Ovary (tissue), 9 donors: ENCODE data around the gene AMIGO1. TPM values are rescaled to one million over a fixed set of nuclear protein-coding genes. Genes with fewer than 3 reads are reported as not detected.

Experiments used
- DNase-seq, 5 donors: peaks; one replicate each; pipeline ENCODE4 v3.0.0-alpha.2; 2019 to 2020
- H3K27ac ChIP-seq, 2 donors: fragments of 200-600 bp; one replicate each; pipeline versions ENCODE4 v1.5.1 to v1.8.0; 2019 to 2022
- H3K27me3 ChIP-seq: fragments of 200-600 bp; one replicate; pipeline ENCODE4 v1.8.0; 2022
- H3K36me3 ChIP-seq: fragments of 200-600 bp; sonication (generic); one replicate; pipeline ENCODE4 v1.5.1; 2019
- H3K4me1 ChIP-seq: one replicate; pipeline ENCODE4 v1.8.1; 2013; ENCODE audit warnings: mild to moderate bottlenecking, moderate library complexity; ENCODE audit not compliant: insufficient read depth
- H3K4me3 ChIP-seq: fragments of 200-600 bp; sonication (generic); one replicate; pipeline ENCODE4 v1.5.1; 2017
- H3K9me3 ChIP-seq, 2 donors: fragments of 200-600 bp in 1 of 2; sonication (generic) in 1 of 2; one replicate each; pipeline versions ENCODE4 v1.5.1 to v1.8.1; 2013 to 2019; ENCODE audit warnings: mild to moderate bottlenecking in 1 of 2, moderate library complexity in 1 of 2
- CTCF ChIP-seq, 3 donors: fragments of 450-650 bp in 2 of 3; fragments of 200-600 bp in 1 of 3; IDR thresholded peaks; one replicate each; pipeline versions ENCODE4 v1.5.1 to v1.8.0; 2016 to 2022; ENCODE audit warnings: antibody characterized with exemption in 3 of 3, mild to moderate bottlenecking in 1 of 3
- EP300 ChIP-seq: sonication (generic); formaldehyde crosslinking; IDR thresholded peaks from one replicate; pipeline ENCODE4 v1.6.1; 2017; ENCODE audit warnings: antibody characterized with exemption
- POLR2A ChIP-seq: fragments of 450-650 bp; IDR thresholded peaks from one replicate; pipeline ENCODE4 v1.6.1; 2017; ENCODE audit warnings: antibody characterized with exemption, mild to moderate bottlenecking, moderate library complexity
- WGBS, 3 donors: extraction: QIAGEN DNeasy Blood & Tissue Kit in 1 of 3; methylation state at CpG; one replicate each; pipeline versions ENCODE4 v1.1.5 to v1.1.7; 2013 to 2017; 5-methylcytosine and 5-hydroxymethylcytosine counted together
- intact Hi-C, 4 donors: fragments of 100-400 bp; cut with DNase I; formaldehyde crosslinking; loops; one replicate each; pipeline versions ENCODE4 v1.11.0 to v1.15.1; 2022 to 2023
- polyA plus RNA-seq, 2 donors: library from polyadenylated mRNA; stranded (reverse); fragments of 200-250 nt in 1 of 2; fragments of 350-450 nt in 1 of 2; fragmentation: Illumina TruSeq in 1 of 2; extraction: RNeasy Lipid Tissue Mini Kit (QIAGEN cat#74804) in 1 of 2; gene quantifications; one replicate each; pipeline ENCODE4 v1.2.3, GENCODE V29; 2013 to 2014
- total RNA-seq, 7 donors: library from RNA; depleted of rRNA in 2 of 7; stranded (reverse); fragments of >200 nt in 2 of 7; fragmentation: NEBNext Ultra II Directional in 3 of 7; extraction: Animal tissue kit (Norgen Biotek cat#: 25700) in 3 of 7; gene quantifications; one replicate each; pipeline versions ENCODE4 v1.1.0 to v1.2.4, GENCODE V29; 2016 to 2023
- donor health status: DM: no; HTN: no; CAD: no; lungs with moderate emphysema.
- donor health status: DM: no; HTN: no; CAD: no.
- donor health status: Bipolar disorder and iron deficiency.
- donor health status: DM: yes; HTN: yes; CAD: no.
- donor health status: DM: no; HTN: no; CAD: no.
- donor health status: DM: yes; HTN: yes; CAD: no.

Gene AMIGO1
- total and polyA plus RNA-seq, 9 donors = 6.3 to 18.0 (median 10.8) TPM

- TF ChIP-seq CTCF (IDR thresholded peaks at IDR 0.05) = no peak
- no peak for TF ChIP-seq POLR2A
- no peak for TF ChIP-seq EP300
- intact Hi-C loops = no loop called here
- Histone ChIP-seq H3K27me3 (no peaks in the 10 kb centered on the region), H3K27ac (no peak overlapping the region), H3K4me1 (peaks cover 15% of the 10 kb centered on the region), H3K9me3 (no peaks in the 10 kb centered on the region), H3K36me3 (no peaks in the 10 kb centered on the region), H3K4me3 (no peak overlapping the region)
- 67 to 70% (median 70%) methylated on average over 5 of the region's 5 CpGs for WGBS, 3 donors
- DNase-seq = no peak
Observed at GRCh38 chr1:109503935-109504334, 5.6 kb downstream of the AMIGO1 start.

GRCh38 chr1:109502364-109502851 lies 7.1 kb downstream of the AMIGO1 start:
- no peak for TF ChIP-seq POLR2A
- TF ChIP-seq EP300 = no peak
- no peak for TF ChIP-seq CTCF (IDR thresholded peaks at IDR 0.05)
- H3K4me3 ChIP-seq = no peak overlapping the region
- no peak for DNase-seq
- peaks cover 19% of the 10 kb centered on the region for H3K4me1 ChIP-seq
- intact Hi-C loops = no loop called here
- no peaks in the 10 kb centered on the region for H3K9me3 ChIP-seq
- WGBS, 3 donors = 63 to 78% (median 76%) methylated on average over 3 of the region's 3 CpGs
- no peaks in the 10 kb centered on the region for H3K27me3 ChIP-seq
- no peak overlapping the region for H3K27ac ChIP-seq
- H3K36me3 ChIP-seq = no peaks in the 10 kb centered on the region

- peaks cover 19% of the 10 kb centered on the region for H3K4me1 ChIP-seq
- peak overlapping the region in 1 of 2 donors; percentile 17 for H3K27ac ChIP-seq
Observed at GRCh38 chr1:109501644-109502363, 7.7 kb downstream of the AMIGO1 start.

GRCh38 chr1:109500941-109501381 lies 8.6 kb downstream of the AMIGO1 start:
- H3K27ac ChIP-seq = peak overlapping the region in 1 of 2 donors; percentile 60
- TF ChIP-seq EP300 (no peak), CTCF (IDR thresholded peaks at IDR 0.05) (no peak), POLR2A (no peak)
- intact Hi-C loops = no loop called here
- no peak overlapping the region for H3K4me3 ChIP-seq
- no peaks in the 10 kb centered on the region for H3K9me3 ChIP-seq
- no peaks in the 10 kb centered on the region for H3K27me3 ChIP-seq
- peaks cover 19% of the 10 kb centered on the region for H3K4me1 ChIP-seq
- 9 to 14% (median 12%) methylated on average over 5 of the region's 5 CpGs for WGBS, 3 donors
- H3K36me3 ChIP-seq = no peaks in the 10 kb centered on the region
- peak in 3 of 5 donors; percentile 55 to 68 (median 62) for DNase-seq

More at GRCh38 chr1:109501644-109502363, 7.7 kb downstream of the AMIGO1 start:
- no peaks in the 10 kb centered on the region for H3K36me3 ChIP-seq
- intact Hi-C loops = no loop called here
- no peak for DNase-seq
- no peak for TF ChIP-seq POLR2A
- no peak for TF ChIP-seq CTCF (IDR thresholded peaks at IDR 0.05)
- no peak for TF ChIP-seq EP300
- no peaks in the 10 kb centered on the region for H3K9me3 ChIP-seq
- H3K27me3 ChIP-seq = no peaks in the 10 kb centered on the region
- WGBS, 3 donors = 74 to 77% (median 75%) methylated on average over 5 of the region's 5 CpGs
- H3K4me3 ChIP-seq = no peak overlapping the region
